H1 (cell line): ENCODE measurements around the gene DIRAS2. TPM values are rescaled to one million over a fixed set of nuclear protein-coding genes. Genes with fewer than 3 reads are reported as not detected.

Experiments used
- CTCF ChIA-PET: fragments of 300-600 bp; sonication (Branson Sonifier 250); formaldehyde crosslinking; loops from one replicate; lab custom pipeline; 2021; ENCODE audit not compliant: partially characterized antibody; lab: Charles Lee
- POLR2A ChIA-PET: fragments of 300-600 bp; sonication (Branson Sonifier 250); formaldehyde crosslinking; loops from one replicate; lab custom pipeline; 2021; ENCODE audit warnings: inconsistent platforms; ENCODE audit not compliant: partially characterized antibody; lab: Charles Lee
- DNase-seq, 2 experiments: peaks; one replicate each; pipeline versions ENCODE4 v3.0.0 to v3.0.0-alpha.2; 2010 to 2022; ENCODE audit warnings: low spot score in 2 of 2, low read depth in 1 of 2, mixed read lengths in 1 of 2
- FAIRE-seq: peaks from 2 replicates; lab custom pipeline; 2011; peaks lifted over from hg19 to GRCh38; lab: Jason Lieb, UNC
- H2AFZ ChIP-seq: 2 replicates; pipeline ENCODE4 v1.8.1; 2012; ENCODE audit warnings: low read length, inconsistent platforms
- H2AK5ac ChIP-seq: 2 replicates; pipeline ENCODE4 v1.6.1; 2013; ENCODE audit warnings: low read depth, low read length
- H2BK120ac ChIP-seq: replicated peaks from 2 replicates; pipeline ENCODE3; 2013; ENCODE audit warnings: low read depth, low read length, inconsistent platforms
- H2BK12ac ChIP-seq: 2 replicates; pipeline ENCODE4 v1.6.1; 2013; ENCODE audit warnings: low read depth, low read length
- H2BK15ac ChIP-seq: 2 replicates; pipeline ENCODE4 v1.6.1; 2013; ENCODE audit warnings: low read length
- H2BK20ac ChIP-seq: 2 replicates; pipeline ENCODE4 v1.6.1; 2013; ENCODE audit warnings: low read length
- H2BK5ac ChIP-seq: 2 replicates; pipeline ENCODE4 v1.6.1; 2013; ENCODE audit warnings: low read depth, low read length
- H3K14ac ChIP-seq: 2 replicates; pipeline ENCODE4 v1.6.1; 2013; ENCODE audit warnings: inconsistent platforms; ENCODE audit not compliant: insufficient read length
- H3K18ac ChIP-seq: 2 replicates; pipeline ENCODE4 v1.6.1; 2013; ENCODE audit warnings: low read length; ENCODE audit errors: extremely low read depth
- H3K23ac ChIP-seq: 2 replicates; pipeline ENCODE4 v1.6.1; 2013; ENCODE audit warnings: inconsistent platforms; ENCODE audit not compliant: insufficient read length
- H3K23me2 ChIP-seq: 2 replicates; pipeline ENCODE4 v1.6.1; 2013; ENCODE audit warnings: low read depth, low read length
- H3K27ac ChIP-seq: 2 replicates; pipeline ENCODE4 v1.6.1; 2011; ENCODE audit warnings: low read depth, low read length, inconsistent platforms
- H3K27me3 ChIP-seq, 4 experiments: replicated peaks in 1 of 4; 1 replicate in 1 of 4; 2 replicates in 3 of 4; pipeline versions ENCODE4 v1.6.1 to v1.8.1; 2011 to 2013; ENCODE audit warnings: low read length in 3 of 4, mild to moderate bottlenecking in 3 of 4, inconsistent platforms in 2 of 4, mixed read lengths in 2 of 4, moderate library complexity in 1 of 4; ENCODE audit not compliant: control insufficient read depth in 3 of 4, insufficient read depth in 3 of 4; ENCODE audit errors: extremely low read depth in 1 of 4
- H3K36me3 ChIP-seq, 4 experiments: 2 replicates each; pipeline versions ENCODE4 v1.6.1 to v1.8.1; 2011 to 2013; ENCODE audit warnings: mild to moderate bottlenecking in 4 of 4, low read length in 3 of 4, moderate library complexity in 2 of 4, control low read depth in 1 of 4, inconsistent platforms in 1 of 4; ENCODE audit not compliant: insufficient read depth in 4 of 4, control insufficient read depth in 2 of 4
- H3K4ac ChIP-seq: replicated peaks from 2 replicates; pipeline ENCODE3; 2013; ENCODE audit warnings: low read length, low read depth, mixed read lengths, inconsistent platforms; ENCODE audit not compliant: insufficient read length
- H3K4me1 ChIP-seq, 4 experiments: replicated peaks in 1 of 4; 1 replicate in 1 of 4; 2 replicates in 3 of 4; pipeline versions ENCODE4 v1.6.1 to v1.8.1; 2011 to 2013; ENCODE audit warnings: low read length in 3 of 4, inconsistent platforms in 2 of 4, mixed read lengths in 1 of 4; ENCODE audit not compliant: insufficient read depth in 4 of 4, control insufficient read depth in 3 of 4
- H3K4me2 ChIP-seq, 2 experiments: 2 replicates each; pipeline versions ENCODE4 v1.6.1 to v1.8.1; 2011 to 2013; ENCODE audit warnings: low read depth in 2 of 2, low read length in 2 of 2, control low read depth in 1 of 2, inconsistent platforms in 1 of 2, mild to moderate bottlenecking in 1 of 2; ENCODE audit not compliant: insufficient read depth in 1 of 2
- H3K4me3 ChIP-seq, 4 experiments: fragments of 200-600, 300-600 bp in 1 of 4; sonication (generic), shearing (Covaris generic), sonication (Bioruptor Twin) in 1 of 4; 2 replicates each; pipeline versions ENCODE4 v1.5.1 to v1.8.1; 2011 to 2016; ENCODE audit warnings: low read length in 4 of 4, low read depth in 3 of 4, control low read depth in 2 of 4, inconsistent platforms in 2 of 4, mild to moderate bottlenecking in 2 of 4, mixed read lengths in 1 of 4, moderate library complexity in 1 of 4; ENCODE audit not compliant: insufficient read depth in 2 of 4; ENCODE audit errors: extremely low read depth in 1 of 4
- H3K56ac ChIP-seq: replicated peaks from 2 replicates; pipeline ENCODE3; 2013; ENCODE audit warnings: low read depth, mild to moderate bottlenecking, mixed read lengths, low read length, inconsistent platforms; ENCODE audit not compliant: insufficient read length
- H3K79me1 ChIP-seq: 2 replicates; pipeline ENCODE4 v1.6.1; 2013; ENCODE audit warnings: low read depth, low read length, control low read depth
- H3K79me2 ChIP-seq, 2 experiments: 2 replicates each; pipeline versions ENCODE4 v1.6.1 to v1.8.1; 2012 to 2013; ENCODE audit warnings: low read length in 2 of 2, mild to moderate bottlenecking in 2 of 2, inconsistent platforms in 1 of 2; ENCODE audit not compliant: insufficient read depth in 2 of 2, control insufficient read depth in 1 of 2
- H3K9ac ChIP-seq, 4 experiments: replicated peaks in 1 of 4; 1 replicate in 1 of 4; 2 replicates in 3 of 4; pipeline versions ENCODE4 v1.6.1 to v1.8.1; 2011 to 2013; ENCODE audit warnings: low read depth in 3 of 4, low read length in 3 of 4, control low read depth in 2 of 4, mild to moderate bottlenecking in 2 of 4, moderate library complexity in 2 of 4, inconsistent platforms in 1 of 4; ENCODE audit errors: extremely low read depth in 1 of 4
- H3K9me3 ChIP-seq, 2 experiments: 2 replicates each; pipeline versions ENCODE4 v1.6.1 to v1.8.1; 2012 to 2013; ENCODE audit warnings: mild to moderate bottlenecking in 2 of 2, moderate library complexity in 2 of 2, control low read depth in 1 of 2, inconsistent platforms in 1 of 2, low read depth in 1 of 2, low read length in 1 of 2, mixed read lengths in 1 of 2; ENCODE audit not compliant: insufficient read depth in 2 of 2
- H4K20me1 ChIP-seq, 2 experiments: replicated peaks in 1 of 2; 2 replicates each; pipeline versions ENCODE3 to v1.8.1; 2011 to 2013; ENCODE audit warnings: inconsistent platforms in 2 of 2, low read length in 2 of 2, mild to moderate bottlenecking in 1 of 2; ENCODE audit not compliant: insufficient read depth in 2 of 2, control insufficient read depth in 1 of 2
- H4K5ac ChIP-seq: 2 replicates; pipeline ENCODE4 v1.6.1; 2013; ENCODE audit warnings: low read length, low read depth, mixed read lengths, inconsistent platforms; ENCODE audit not compliant: insufficient read length
- H4K8ac ChIP-seq: 2 replicates; pipeline ENCODE4 v1.8.0; 2013; ENCODE audit warnings: mild to moderate bottlenecking, moderate library complexity, low read length, inconsistent platforms; ENCODE audit not compliant: insufficient read depth; ENCODE audit errors: extremely low read depth
- H4K91ac ChIP-seq: replicated peaks from 2 replicates; pipeline ENCODE3; 2013; ENCODE audit warnings: low read length, mixed read lengths, inconsistent platforms; ENCODE audit not compliant: insufficient read length
- MAFK ChIP-seq: IDR thresholded peaks from 2 replicates; pipeline ENCODE4 v1.6.1; 2012; ENCODE audit warnings: low read depth, mild to moderate bottlenecking, improper control_type of control experiment, low read length
- USF2 ChIP-seq: IDR thresholded peaks from 2 replicates; pipeline ENCODE4 v1.6.1; 2011; ENCODE audit warnings: low read length, improper control_type of control experiment
- WGBS, 2 experiments: shearing (Covaris generic) in 1 of 2; methylation state at CpG; one replicate each; pipeline versions ENCODE4 v1.1.6 to v1.1.7; 2013 to 2015; ENCODE audit warnings: low lambda C conversion rate in 2 of 2, mixed read lengths in 2 of 2, inconsistent platforms in 1 of 2, low coverage in 1 of 2, missing lambda C conversion rate in 1 of 2; ENCODE audit not compliant: insufficient replicate concordance in 2 of 2, insufficient coverage in 1 of 2, insufficient read length in 1 of 2; ENCODE audit errors: extremely low coverage in 1 of 2, missing lambda C conversion rate in 1 of 2; 5-methylcytosine and 5-hydroxymethylcytosine counted together
- polyA plus RNA-seq, 7 experiments: library from polyadenylated mRNA; depleted of rRNA in 3 of 7; stranded (reverse) in 5 of 7; unstranded in 2 of 7; fragments of >200 nt in 5 of 7; fragments of 200-250 nt in 2 of 7; gene quantifications; 1 replicate in 5 of 7; 2 replicates in 1 of 7; 4 replicates in 1 of 7; pipeline versions ENCODE4 v1.2.1 to v1.2.3, GENCODE V29; 2011 to 2013; ENCODE audit warnings: missing spikeins in 2 of 7, mixed read lengths in 2 of 7
- total RNA-seq: library from RNA; stranded (reverse); fragmentation: NEBNext Ultra II Directional; extraction: Animal tissue kit (Norgen Biotek cat#: 25700); gene quantifications from 2 replicates; pipeline ENCODE4 v1.2.1, GENCODE V29; 2021

The DIRAS2 gene
- total and polyA plus RNA-seq, 2 of the 8 experiments (the other 6 are each of a cell fraction or from before 2014, with no cell fraction given), result 0.06 to 0.15 TPM

DNA sequence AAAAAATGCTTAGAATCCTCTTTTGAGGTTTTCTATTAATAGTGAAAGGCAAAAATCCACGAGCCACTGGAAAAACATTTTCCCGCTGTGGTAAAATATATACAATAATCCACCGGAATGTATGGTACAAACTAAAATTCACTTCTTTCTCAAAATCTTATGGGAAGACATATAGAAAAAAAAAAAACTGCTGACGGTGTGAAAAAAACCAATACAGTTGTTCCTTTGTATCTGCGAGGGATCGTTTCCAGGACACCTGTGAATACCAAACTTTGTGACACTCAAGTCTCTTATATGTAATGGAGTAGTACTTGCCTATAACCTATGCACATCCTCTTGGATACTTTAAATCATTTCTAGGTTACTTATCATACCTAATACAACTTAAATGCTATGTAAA lies 13.3 kb downstream of the DIRAS2 start:
- no peak for DNase-seq
- Histone ChIP-seq H3K27ac (no peak overlapping the region), H4K91ac (no peak overlapping the region), H2BK15ac (no peak overlapping the region), H2BK5ac (no peak overlapping the region), H3K56ac (no peak overlapping the region), H3K9ac (no peak overlapping the region), H3K18ac (no peak overlapping the region), H4K20me1 (no peaks in the 10 kb centered on the region), H3K23ac (no peak overlapping the region), H3K14ac (no peak overlapping the region), H2BK12ac (no peak overlapping the region), H3K36me3 (no peaks in the 10 kb centered on the region), H3K27me3 (no peaks in the 10 kb centered on the region), H3K4ac (no peak overlapping the region), H3K4me2 (no peak overlapping the region), H3K9me3 (no peaks in the 10 kb centered on the region), H3K4me1 (no peaks in the 10 kb centered on the region), H4K5ac (no peak overlapping the region), H2BK20ac (no peak overlapping the region), H4K8ac (no peak overlapping the region), H3K4me3 (no peak overlapping the region), H3K79me2 (no peaks in the 10 kb centered on the region), H2AFZ (no peak overlapping the region), H2BK120ac (no peak overlapping the region), H2AK5ac (no peak overlapping the region), H3K79me1 (no peaks in the 10 kb centered on the region), H3K23me2 (no peaks in the 10 kb centered on the region)
- FAIRE-seq, result no peak
- TF ChIP-seq USF2 (no peak), MAFK (peak; percentile 56; the same call in 1 of the 2 replicates)
- CTCF ChIA-PET, result interaction anchor here (0.7 to 1.6 kb wide), 3 partner anchors 10 to 11 kb away, joined by 4 to 5 read pairs (median 4); no protein-coding TSS in a partner anchor
- POLR2A ChIA-PET, result no interaction called here
- WGBS, 2 experiments, result 88% methylated on average over 6 of the region's 6 CpGs; no CpG with 5 or more reads in 1 of the 2 experiments
